ENCODE data around the gene AUTS2. TPM values are rescaled to one million over a fixed set of nuclear protein-coding genes. Genes with fewer than 3 reads are reported as not detected.

AUTS2 gene
- total and polyA plus RNA-seq, 4 donors: 4.9 to 24.4 (median 7.0) TPM

- Histone ChIP-seq H3K27me3 (ENCODE audit: control insufficient read depth in 4 of 4, insufficient read depth in 4 of 4, low read length in 3 of 4) (no peaks in the 10 kb centered on the region), H3K27ac (ENCODE audit: low read depth in 1 of 2, low read length in 2 of 2) (no peak overlapping the region), H3K4me3 (ENCODE audit: low read depth in 1 of 3, low read length in 3 of 3) (no peak overlapping the region), H3K36me3 (ENCODE audit: control insufficient read depth in 4 of 4, insufficient read depth in 3 of 4, low read depth in 1 of 4, low read length in 3 of 4) (no peaks in the 10 kb centered on the region), H3K9ac (ENCODE audit: low read depth in 1 of 2, low read length in 2 of 2) (no peak overlapping the region), H3K4me1 (ENCODE audit: control insufficient read depth in 4 of 4, insufficient read depth in 4 of 4, low read length in 3 of 4) (no peaks in the 10 kb centered on the region), H3K9me3 (ENCODE audit: control insufficient read depth in 4 of 4, low read length in 3 of 4) (peaks cover 2 to 10% (median 5%) of the 10 kb centered on the region in 4 donors)
- WGBS: 97% methylated on average over 8 of the region's 8 CpGs
- no peak for DNase-seq (ENCODE audit: low spot score)
- TF ChIP-seq RAD21 (IDR thresholded peaks at IDR 0.05) (no peak), FOXA1 (IDR thresholded peaks at IDR 0.05) (no peak), HNF4G (IDR thresholded peaks at IDR 0.05) (no peak), TAF1 (conservative IDR thresholded peaks at IDR 0.05) (no peak), NR2F2 (IDR thresholded peaks at IDR 0.05) (no peak), HNF4A (conservative IDR thresholded peaks at IDR 0.05) (no peak), FOXA2 (IDR thresholded peaks at IDR 0.05) (no peak), RXRA (IDR thresholded peaks at IDR 0.05) (no peak), JUND (IDR thresholded peaks at IDR 0.05) (no peak), GABPA (IDR thresholded peaks at IDR 0.05 in 1 of 2, conservative IDR thresholded peaks at IDR 0.05 in 1 of 2) (no peak), REST (IDR thresholded peaks at IDR 0.05) (no peak), YY1 (IDR thresholded peaks at IDR 0.05) (no peak), EGR1 (IDR thresholded peaks at IDR 0.05; ENCODE audit: low read depth in 2 of 2) (no peak)
- TF ChIP-seq, protein P1, sequence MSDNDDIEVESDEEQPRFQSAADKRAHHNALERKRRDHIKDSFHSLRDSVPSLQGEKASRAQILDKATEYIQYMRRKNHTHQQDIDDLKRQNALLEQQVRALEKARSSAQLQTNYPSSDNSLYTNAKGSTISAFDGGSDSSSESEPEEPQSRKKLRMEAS (IDR thresholded peaks at IDR 0.05): no peak
- TF ChIP-seq, protein P2, sequence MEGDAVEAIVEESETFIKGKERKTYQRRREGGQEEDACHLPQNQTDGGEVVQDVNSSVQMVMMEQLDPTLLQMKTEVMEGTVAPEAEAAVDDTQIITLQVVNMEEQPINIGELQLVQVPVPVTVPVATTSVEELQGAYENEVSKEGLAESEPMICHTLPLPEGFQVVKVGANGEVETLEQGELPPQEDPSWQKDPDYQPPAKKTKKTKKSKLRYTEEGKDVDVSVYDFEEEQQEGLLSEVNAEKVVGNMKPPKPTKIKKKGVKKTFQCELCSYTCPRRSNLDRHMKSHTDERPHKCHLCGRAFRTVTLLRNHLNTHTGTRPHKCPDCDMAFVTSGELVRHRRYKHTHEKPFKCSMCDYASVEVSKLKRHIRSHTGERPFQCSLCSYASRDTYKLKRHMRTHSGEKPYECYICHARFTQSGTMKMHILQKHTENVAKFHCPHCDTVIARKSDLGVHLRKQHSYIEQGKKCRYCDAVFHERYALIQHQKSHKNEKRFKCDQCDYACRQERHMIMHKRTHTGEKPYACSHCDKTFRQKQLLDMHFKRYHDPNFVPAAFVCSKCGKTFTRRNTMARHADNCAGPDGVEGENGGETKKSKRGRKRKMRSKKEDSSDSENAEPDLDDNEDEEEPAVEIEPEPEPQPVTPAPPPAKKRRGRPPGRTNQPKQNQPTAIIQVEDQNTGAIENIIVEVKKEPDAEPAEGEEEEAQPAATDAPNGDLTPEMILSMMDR (IDR thresholded peaks at IDR 0.05; ENCODE audit: low read depth, low read length, missing input control): no peak
- TF ChIP-seq, protein P3, sequence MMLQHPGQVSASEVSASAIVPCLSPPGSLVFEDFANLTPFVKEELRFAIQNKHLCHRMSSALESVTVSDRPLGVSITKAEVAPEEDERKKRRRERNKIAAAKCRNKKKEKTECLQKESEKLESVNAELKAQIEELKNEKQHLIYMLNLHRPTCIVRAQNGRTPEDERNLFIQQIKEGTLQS (IDR thresholded peaks at IDR 0.05): no peak
- TF ChIP-seq, protein P4, sequence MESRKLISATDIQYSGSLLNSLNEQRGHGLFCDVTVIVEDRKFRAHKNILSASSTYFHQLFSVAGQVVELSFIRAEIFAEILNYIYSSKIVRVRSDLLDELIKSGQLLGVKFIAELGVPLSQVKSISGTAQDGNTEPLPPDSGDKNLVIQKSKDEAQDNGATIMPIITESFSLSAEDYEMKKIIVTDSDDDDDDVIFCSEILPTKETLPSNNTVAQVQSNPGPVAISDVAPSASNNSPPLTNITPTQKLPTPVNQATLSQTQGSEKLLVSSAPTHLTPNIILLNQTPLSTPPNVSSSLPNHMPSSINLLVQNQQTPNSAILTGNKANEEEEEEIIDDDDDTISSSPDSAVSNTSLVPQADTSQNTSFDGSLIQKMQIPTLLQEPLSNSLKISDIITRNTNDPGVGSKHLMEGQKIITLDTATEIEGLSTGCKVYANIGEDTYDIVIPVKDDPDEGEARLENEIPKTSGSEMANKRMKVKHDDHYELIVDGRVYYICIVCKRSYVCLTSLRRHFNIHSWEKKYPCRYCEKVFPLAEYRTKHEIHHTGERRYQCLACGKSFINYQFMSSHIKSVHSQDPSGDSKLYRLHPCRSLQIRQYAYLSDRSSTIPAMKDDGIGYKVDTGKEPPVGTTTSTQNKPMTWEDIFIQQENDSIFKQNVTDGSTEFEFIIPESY (IDR thresholded peaks at IDR 0.05): no peak
Measured at GRCh38 chr7:69911337-69911736, 313.1 kb downstream of the AUTS2 start.
